ENCODE results near the gene OR1F1. TPM values are rescaled to one million over a fixed set of nuclear protein-coding genes. Genes with fewer than 3 reads are reported as not detected.
"Not testable (repeated sequence)": the region's sequence is repeated elsewhere in the genome, so short reads cannot be mapped to it uniquely, and the experiment has no call there.

The OR1F1 gene
- polyA plus RNA-seq, 1 experiment, result 0.64 TPM

DNA sequence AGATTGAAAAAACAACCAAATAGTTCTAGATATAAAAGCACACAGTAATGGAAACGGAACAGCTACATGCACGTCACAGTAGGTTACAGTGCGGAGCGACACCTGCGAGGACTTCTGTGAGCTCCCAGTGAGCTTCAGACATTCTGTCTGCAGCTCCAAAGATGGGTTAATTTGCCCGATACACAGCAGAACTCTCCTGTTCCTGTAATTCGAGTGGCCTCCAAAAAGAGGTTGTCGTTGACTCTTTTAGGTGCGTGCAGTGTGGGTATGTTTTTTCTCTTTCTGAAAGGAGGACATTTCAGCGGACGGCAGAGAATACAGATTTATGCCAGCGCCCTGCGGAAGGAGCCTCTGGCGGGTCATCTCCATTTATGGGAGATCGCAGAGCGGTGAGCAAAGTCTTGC lies 2.9 kb downstream of the OR1F1 start:
- H3K36me3 ChIP-seq (ENCODE audit: control insufficient read depth, insufficient read depth, low read length), result no peaks in the 10 kb centered on the region
- POLR2A ChIA-PET, result no interaction called here
- CTCF ChIA-PET, result no interaction called here
- H3K27me3 ChIP-seq (ENCODE audit: control insufficient read depth, insufficient read depth, low read length), result no peaks in the 10 kb centered on the region
- TF ChIP-seq, protein P1, sequence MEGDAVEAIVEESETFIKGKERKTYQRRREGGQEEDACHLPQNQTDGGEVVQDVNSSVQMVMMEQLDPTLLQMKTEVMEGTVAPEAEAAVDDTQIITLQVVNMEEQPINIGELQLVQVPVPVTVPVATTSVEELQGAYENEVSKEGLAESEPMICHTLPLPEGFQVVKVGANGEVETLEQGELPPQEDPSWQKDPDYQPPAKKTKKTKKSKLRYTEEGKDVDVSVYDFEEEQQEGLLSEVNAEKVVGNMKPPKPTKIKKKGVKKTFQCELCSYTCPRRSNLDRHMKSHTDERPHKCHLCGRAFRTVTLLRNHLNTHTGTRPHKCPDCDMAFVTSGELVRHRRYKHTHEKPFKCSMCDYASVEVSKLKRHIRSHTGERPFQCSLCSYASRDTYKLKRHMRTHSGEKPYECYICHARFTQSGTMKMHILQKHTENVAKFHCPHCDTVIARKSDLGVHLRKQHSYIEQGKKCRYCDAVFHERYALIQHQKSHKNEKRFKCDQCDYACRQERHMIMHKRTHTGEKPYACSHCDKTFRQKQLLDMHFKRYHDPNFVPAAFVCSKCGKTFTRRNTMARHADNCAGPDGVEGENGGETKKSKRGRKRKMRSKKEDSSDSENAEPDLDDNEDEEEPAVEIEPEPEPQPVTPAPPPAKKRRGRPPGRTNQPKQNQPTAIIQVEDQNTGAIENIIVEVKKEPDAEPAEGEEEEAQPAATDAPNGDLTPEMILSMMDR (IDR thresholded peaks at IDR 0.05; ENCODE audit: insufficient read depth, low read depth, low read length), result no peak
- no peak for DNase-seq (ENCODE audit: low read depth)
- peak overlapping the region; percentile 9; the same call in 1 of the 2 replicates for H3K4me3 ChIP-seq (ENCODE audit: low read depth, low read length)

DNA sequence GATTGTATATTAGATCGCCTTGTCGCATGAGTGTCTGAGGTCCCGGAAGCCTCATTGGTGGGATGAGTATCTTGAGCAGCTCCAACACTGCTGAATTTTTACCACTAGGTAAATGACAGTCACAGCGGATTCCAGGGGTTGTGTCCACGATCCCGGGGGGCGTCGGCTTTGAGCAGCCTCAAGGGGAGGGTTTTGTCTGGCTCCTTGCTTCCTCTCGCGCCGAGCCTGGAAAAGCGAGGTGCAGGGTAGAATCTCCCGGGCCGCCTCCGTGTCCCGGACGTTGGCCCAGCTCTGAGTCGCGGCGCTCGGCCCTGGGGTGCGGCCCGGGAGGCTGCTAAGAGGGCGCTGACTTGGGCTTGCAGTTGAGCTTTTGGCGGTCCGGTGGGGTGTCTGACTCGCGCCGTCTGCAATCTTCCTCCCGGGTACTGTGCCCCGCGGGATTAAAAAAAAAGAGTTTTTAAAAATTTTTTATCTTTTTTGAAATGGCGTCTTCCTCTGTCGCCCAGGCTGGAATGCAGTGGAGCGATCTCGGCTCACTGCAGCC lies 4.5 kb downstream of the OR1F1 start:
- Histone ChIP-seq H3K27me3 (ENCODE audit: control insufficient read depth, insufficient read depth, low read length) (no peaks in the 10 kb centered on the region), H3K36me3 (ENCODE audit: control insufficient read depth, insufficient read depth, low read length) (no peaks in the 10 kb centered on the region), H3K4me3 (ENCODE audit: low read depth, low read length) (no peak overlapping the region)
- DNase-seq (ENCODE audit: low read depth), result no peak
- POLR2A ChIA-PET, result no interaction called here
- TF ChIP-seq, protein P1 (IDR thresholded peaks at IDR 0.05; ENCODE audit: insufficient read depth, low read depth, low read length), result no peak
- CTCF ChIA-PET, result interaction anchor here (0.8 kb wide), 1 partner anchor 43 kb away, joined by 3 read pairs; no protein-coding TSS in a partner anchor

DNA sequence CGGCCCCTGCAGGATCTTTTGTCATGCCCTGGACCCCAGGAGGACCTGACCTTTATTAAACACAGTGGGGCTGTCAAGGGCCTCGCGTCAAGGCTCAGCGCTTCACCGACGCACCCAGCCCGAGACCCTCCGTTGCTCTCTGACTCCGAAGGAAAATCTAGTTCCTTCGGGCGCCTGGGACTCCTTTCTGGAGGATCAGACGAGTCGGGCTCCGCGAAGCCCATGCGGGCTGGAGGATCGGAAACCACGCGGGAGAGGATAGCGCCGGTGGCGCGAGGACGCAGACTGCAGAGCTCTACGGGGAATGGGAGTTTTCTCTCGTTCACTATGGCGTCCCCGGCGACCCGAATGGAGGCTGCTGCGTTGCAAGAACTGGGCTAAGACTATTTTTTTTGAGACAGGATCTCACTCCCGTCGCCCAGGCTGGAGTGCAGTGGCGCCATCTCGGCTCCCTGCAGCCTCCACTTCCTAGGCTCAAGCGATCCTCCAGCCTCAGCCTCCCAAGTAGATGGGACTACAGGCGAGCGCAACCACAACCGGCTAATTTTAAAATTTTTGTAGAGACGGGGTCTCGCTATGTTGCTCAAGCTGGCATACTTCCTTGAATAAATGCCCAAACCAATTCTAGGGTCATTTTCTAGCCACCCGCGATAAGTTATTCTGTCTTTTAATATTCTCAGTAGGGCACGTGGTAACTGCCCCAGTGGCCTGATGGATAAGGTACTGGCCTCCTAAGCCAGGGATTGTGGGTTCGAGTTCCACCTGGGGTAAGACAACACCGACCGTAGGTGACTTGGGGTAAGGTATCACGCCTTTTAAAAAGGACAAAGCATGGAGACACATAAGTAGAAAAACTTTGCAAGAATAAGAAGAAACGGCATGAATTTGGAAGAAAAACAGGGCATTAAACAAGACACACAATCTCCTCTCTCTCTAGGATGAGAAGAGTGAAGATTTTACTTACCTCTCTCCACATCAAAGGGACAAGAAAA lies 5.5 kb downstream of the OR1F1 start:
- no peak overlapping the region for H3K4me3 ChIP-seq (ENCODE audit: low read depth, low read length)
- TF ChIP-seq, protein P1 (IDR thresholded peaks at IDR 0.05; ENCODE audit: insufficient read depth, low read depth, low read length), result no peak
- no peak for DNase-seq (ENCODE audit: low read depth)
- POLR2A ChIA-PET, result no interaction called here
- H3K36me3 ChIP-seq (ENCODE audit: control insufficient read depth, insufficient read depth, low read length), result no peaks in the 10 kb centered on the region
- H3K27me3 ChIP-seq (ENCODE audit: control insufficient read depth, insufficient read depth, low read length), result peaks cover 2% of the 10 kb centered on the region; the same call in 1 of the 2 replicates
- CTCF ChIA-PET, result no interaction called here

DNA sequence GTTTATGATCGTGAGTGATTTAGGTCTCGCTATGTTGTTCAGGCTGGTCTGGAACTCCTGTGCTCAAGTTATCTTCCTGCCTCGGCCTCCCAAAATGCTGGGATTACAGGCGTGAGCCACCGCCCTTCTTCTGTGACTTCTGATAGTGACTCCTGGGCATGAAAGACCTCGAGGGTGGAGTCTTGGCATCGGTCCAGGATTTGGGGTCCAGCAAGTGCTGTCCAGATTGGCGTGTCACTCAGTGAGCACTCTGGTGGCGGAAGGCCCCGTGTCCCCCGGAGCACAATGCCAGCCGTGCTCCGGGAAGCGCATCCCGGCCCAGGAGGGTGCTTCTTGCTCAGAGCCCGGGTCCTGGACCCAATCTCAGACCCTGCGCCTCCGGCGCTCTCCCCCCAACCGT lies 6.8 kb downstream of the OR1F1 start:
- TF ChIP-seq, protein P1 (IDR thresholded peaks at IDR 0.05; ENCODE audit: insufficient read depth, low read depth, low read length), result no peak
- POLR2A ChIA-PET, result no interaction called here
- H3K4me3 ChIP-seq (ENCODE audit: low read depth, low read length), result no peak overlapping the region
- CTCF ChIA-PET, result no interaction called here
- no peak for DNase-seq (ENCODE audit: low read depth)
- H3K27me3 ChIP-seq (ENCODE audit: control insufficient read depth, insufficient read depth, low read length), result peaks cover 2% of the 10 kb centered on the region; the same call in 1 of the 2 replicates
- no peaks in the 10 kb centered on the region for H3K36me3 ChIP-seq (ENCODE audit: control insufficient read depth, insufficient read depth, low read length)

DNA sequence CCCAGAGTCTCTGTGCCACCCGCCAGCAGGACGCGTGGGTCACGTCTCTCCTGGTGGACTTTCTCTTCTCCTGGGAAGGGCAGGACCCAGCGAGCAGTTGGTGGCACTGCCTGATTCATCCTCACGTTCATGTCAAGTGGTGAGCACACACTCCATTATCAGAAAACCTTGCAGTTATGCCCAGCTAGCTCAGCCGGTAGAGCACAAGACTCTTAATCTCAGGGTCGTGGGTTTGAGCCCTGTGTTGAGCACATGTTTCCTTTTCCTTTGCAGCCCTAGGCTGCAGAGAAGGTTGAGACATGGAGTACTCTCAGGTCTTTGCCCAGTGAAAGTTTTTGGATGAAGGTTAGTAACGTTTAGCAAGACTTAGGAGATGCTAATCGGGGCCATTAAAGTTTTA lies 8.0 kb downstream of the OR1F1 start:
- DNase-seq (ENCODE audit: low read depth), result no peak
- CTCF ChIA-PET, result no interaction called here

DNA sequence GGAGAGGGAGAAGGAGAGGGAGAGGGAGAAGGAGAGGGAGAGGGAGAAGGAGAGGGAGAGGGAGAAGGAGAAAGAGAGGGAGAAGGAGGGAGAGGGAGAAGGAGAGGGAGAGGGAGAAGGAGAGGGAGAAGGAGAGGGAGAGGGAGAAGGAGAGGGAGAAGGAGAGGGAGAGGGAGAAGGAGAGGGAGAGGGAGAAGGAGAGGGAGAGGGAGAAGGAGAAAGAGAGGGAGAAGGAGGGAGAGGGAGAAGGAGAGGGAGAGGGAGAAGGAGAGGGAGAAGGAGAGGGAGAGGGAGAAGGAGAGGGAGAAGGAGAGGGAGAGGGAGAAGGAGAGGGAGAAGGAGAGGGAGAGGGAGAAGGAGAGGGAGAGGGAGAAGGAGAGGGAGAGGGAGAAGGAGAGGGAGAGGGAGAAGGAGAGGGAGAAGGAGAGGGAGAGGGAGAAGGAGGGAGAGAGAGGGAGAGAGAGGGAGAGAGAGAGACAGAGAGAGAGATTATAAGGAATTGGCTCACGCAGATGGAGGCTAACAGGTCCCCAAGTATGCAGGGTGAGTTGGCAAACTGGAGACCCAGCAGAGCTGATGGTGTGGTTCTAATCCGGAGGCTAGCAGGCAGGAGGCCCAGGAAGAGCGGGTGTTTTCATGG lies 9.8 kb downstream of the OR1F1 start:
- H3K36me3 ChIP-seq (ENCODE audit: control insufficient read depth, insufficient read depth, low read length); POLR2A ChIA-PET; H3K4me3 ChIP-seq (ENCODE audit: low read depth, low read length); DNase-seq (ENCODE audit: low read depth); H3K27me3 ChIP-seq (ENCODE audit: control insufficient read depth, insufficient read depth, low read length); CTCF ChIA-PET: not testable (repeated sequence)

More for the DNA sequence above, 8.0 kb downstream of the OR1F1 start:
- POLR2A ChIA-PET, result no interaction called here
- no peak overlapping the region for H3K4me3 ChIP-seq (ENCODE audit: low read depth, low read length)
- no peaks in the 10 kb centered on the region for H3K36me3 ChIP-seq (ENCODE audit: control insufficient read depth, insufficient read depth, low read length)
- H3K27me3 ChIP-seq (ENCODE audit: control insufficient read depth, insufficient read depth, low read length), result peaks cover 2% of the 10 kb centered on the region
- TF ChIP-seq, protein P1 (IDR thresholded peaks at IDR 0.05; ENCODE audit: insufficient read depth, low read depth, low read length), result no peak

All from BJ (cell line).